Mesendoderm (in vitro differentiated cells): ENCODE data around the gene RGS6.
A peak's percentile ranks its signal among the peaks of the same experiment; 100 is the strongest.

ENCODE experiments used
- DNase-seq: peaks from one replicate; pipeline ENCODE4 v3.0.0; 2013
- H2AK5ac ChIP-seq: 2 replicates; pipeline ENCODE4 v1.6.1; 2013; ENCODE audit warnings: low read length, inconsistent platforms
- H2BK120ac ChIP-seq: 2 replicates; pipeline ENCODE4 v1.6.1; 2013; ENCODE audit warnings: low read depth, mild to moderate bottlenecking, low read length, moderate library complexity, mixed read lengths
- H2BK15ac ChIP-seq: replicated peaks from 2 replicates; pipeline ENCODE4 v1.6.1; 2013; ENCODE audit warnings: low read depth, mild to moderate bottlenecking, moderate library complexity
- H2BK5ac ChIP-seq: 2 replicates; pipeline ENCODE4 v1.6.1; 2013; ENCODE audit warnings: low read length, inconsistent platforms
- H3K18ac ChIP-seq: 2 replicates; pipeline ENCODE4 v1.6.1; 2013; ENCODE audit warnings: mild to moderate bottlenecking, low read length, mixed read lengths
- H3K23ac ChIP-seq: one replicate; pipeline ENCODE4 v1.6.1; 2013; ENCODE audit warnings: low read length
- H3K27ac ChIP-seq: 2 replicates; pipeline ENCODE4 v1.5.1; 2013; ENCODE audit warnings: low read depth, mild to moderate bottlenecking, inconsistent platforms, low read length, moderate library complexity
- H3K27me3 ChIP-seq: 2 replicates; pipeline ENCODE4 v1.6.1; 2013; ENCODE audit warnings: low read length, control low read depth, mild to moderate bottlenecking, inconsistent platforms; ENCODE audit not compliant: insufficient read depth, poor library complexity
- H3K36me3 ChIP-seq: 2 replicates; pipeline ENCODE4 v1.6.1; 2013; ENCODE audit warnings: low read length, inconsistent platforms; ENCODE audit not compliant: control insufficient read depth, insufficient read depth
- H3K4ac ChIP-seq: one replicate; pipeline ENCODE4 v1.6.1; 2013; ENCODE audit warnings: low read depth, mild to moderate bottlenecking, low read length, moderate library complexity
- H3K4me1 ChIP-seq: 2 replicates; pipeline ENCODE4 v1.6.1; 2013; ENCODE audit warnings: low read depth, low read length, inconsistent platforms; ENCODE audit not compliant: control insufficient read depth
- H3K4me2 ChIP-seq: 2 replicates; pipeline ENCODE4 v1.6.1; 2013; ENCODE audit warnings: low read length
- H3K4me3 ChIP-seq: 2 replicates; pipeline ENCODE4 v1.5.1; 2013; ENCODE audit warnings: mild to moderate bottlenecking, low read length
- H3K56ac ChIP-seq: one replicate; pipeline ENCODE4 v1.6.1; 2013; ENCODE audit warnings: low read length
- H3K79me1 ChIP-seq: 2 replicates; pipeline ENCODE4 v1.6.1; 2013; ENCODE audit warnings: low read length, inconsistent platforms
- H3K79me2 ChIP-seq: 2 replicates; pipeline ENCODE4 v1.6.1; 2013; ENCODE audit warnings: mild to moderate bottlenecking, low read length; ENCODE audit not compliant: control insufficient read depth, insufficient read depth
- H3K9ac ChIP-seq: 2 replicates; pipeline ENCODE4 v1.6.1; 2013; ENCODE audit warnings: low read length, inconsistent platforms
- H4K5ac ChIP-seq: one replicate; pipeline ENCODE4 v1.6.1; 2013; ENCODE audit warnings: low read length
- H4K8ac ChIP-seq: one replicate; pipeline ENCODE4 v1.6.1; 2013; ENCODE audit warnings: low read depth, mild to moderate bottlenecking, control low read depth, low read length, moderate library complexity
- WGBS: extraction: QIAGEN DNeasy Blood & Tissue Kit; methylation state at CpG from one replicate; pipeline ENCODE4 v1.1.7; 2013; ENCODE audit warnings: low lambda C conversion rate, missing lambda C conversion rate; ENCODE audit not compliant: insufficient coverage; ENCODE audit errors: extremely low coverage; 5-methylcytosine and 5-hydroxymethylcytosine counted together

Gene RGS6

GRCh38 chr14:72554994-72555608 lies 622.9 kb downstream of the RGS6 start:
- Histone ChIP-seq H3K9ac (no peak overlapping the region), H3K27ac (no peak overlapping the region), H2BK15ac (no peak overlapping the region), H3K79me1 (no peaks in the 10 kb centered on the region), H4K5ac (no peak overlapping the region), H2AK5ac (no peak overlapping the region), H3K4me2 (no peak overlapping the region), H2BK5ac (no peak overlapping the region), H3K18ac (no peak overlapping the region), H2BK120ac (no peak overlapping the region), H4K8ac (no peak overlapping the region), H3K4ac (no peak overlapping the region), H3K36me3 (no peaks in the 10 kb centered on the region), H3K27me3 (no peaks in the 10 kb centered on the region), H3K79me2 (no peaks in the 10 kb centered on the region), H3K4me3 (no peak overlapping the region), H3K4me1 (peaks cover 23% of the 10 kb centered on the region), H3K23ac (no peak overlapping the region), H3K56ac (no peak overlapping the region)
- WGBS, result no CpG with 5 or more reads among the region's 5 CpGs
- no peak for DNase-seq

- Histone ChIP-seq H3K4me2 (no peak overlapping the region), H3K36me3 (no peaks in the 10 kb centered on the region), H4K5ac (no peak overlapping the region), H3K9ac (no peak overlapping the region), H2BK15ac (no peak overlapping the region), H3K4me3 (no peak overlapping the region), H3K27me3 (no peaks in the 10 kb centered on the region), H2BK5ac (no peak overlapping the region), H2AK5ac (no peak overlapping the region), H3K79me1 (no peaks in the 10 kb centered on the region), H3K27ac (no peak overlapping the region), H3K23ac (no peak overlapping the region), H2BK120ac (no peak overlapping the region), H3K4me1 (peaks cover 27% of the 10 kb centered on the region), H3K18ac (no peak overlapping the region), H3K79me2 (no peaks in the 10 kb centered on the region), H3K4ac (no peak overlapping the region), H4K8ac (no peak overlapping the region), H3K56ac (no peak overlapping the region)
- no CpG with 5 or more reads among the region's 7 CpGs for WGBS
- no peak for DNase-seq
Observed at GRCh38 chr14:72555609-72556000, 623.4 kb downstream of the RGS6 start.

- Histone ChIP-seq H3K56ac (no peak overlapping the region), H2BK5ac (no peak overlapping the region), H2BK120ac (no peak overlapping the region), H3K4ac (no peak overlapping the region), H3K23ac (no peak overlapping the region), H2BK15ac (no peak overlapping the region), H3K79me2 (no peaks in the 10 kb centered on the region), H3K27me3 (no peaks in the 10 kb centered on the region), H3K27ac (no peak overlapping the region), H3K4me2 (no peak overlapping the region), H3K79me1 (no peaks in the 10 kb centered on the region), H3K36me3 (no peaks in the 10 kb centered on the region), H4K8ac (no peak overlapping the region), H3K4me1 (peaks cover 24% of the 10 kb centered on the region), H3K18ac (no peak overlapping the region), H2AK5ac (no peak overlapping the region), H4K5ac (no peak overlapping the region), H3K4me3 (no peak overlapping the region), H3K9ac (no peak overlapping the region)
- no peak for DNase-seq
- no CpG with 5 or more reads among the region's 6 CpGs for WGBS
Observed at GRCh38 chr14:72557671-72558070, 625.4 kb downstream of the RGS6 start.

GRCh38 chr14:72558721-72559120 lies 626.5 kb downstream of the RGS6 start:
- no peak overlapping the region for H3K18ac ChIP-seq
- H3K79me2 ChIP-seq, result no peaks in the 10 kb centered on the region
- H2BK120ac ChIP-seq, result no peak overlapping the region
- H3K4ac ChIP-seq, result no peak overlapping the region
- H4K5ac ChIP-seq, result no peak overlapping the region
- no peaks in the 10 kb centered on the region for H3K27me3 ChIP-seq
- no peak overlapping the region for H3K27ac ChIP-seq
- no CpG with 5 or more reads among the region's 5 CpGs for WGBS
- peak; percentile 8 for DNase-seq
- no peak overlapping the region for H4K8ac ChIP-seq
- H3K4me1 ChIP-seq, result peaks cover 23% of the 10 kb centered on the region
- no peak overlapping the region for H2AK5ac ChIP-seq
- peak overlapping the region; percentile 29 for H3K56ac ChIP-seq
- no peak overlapping the region for H3K23ac ChIP-seq
- no peaks in the 10 kb centered on the region for H3K36me3 ChIP-seq
- no peak overlapping the region for H3K4me2 ChIP-seq
- no peaks in the 10 kb centered on the region for H3K79me1 ChIP-seq
- no peak overlapping the region for H3K4me3 ChIP-seq
- H2BK15ac ChIP-seq, result no peak overlapping the region
- H3K9ac ChIP-seq, result no peak overlapping the region
- H2BK5ac ChIP-seq, result no peak overlapping the region

- Histone ChIP-seq H2BK5ac (no peak overlapping the region), H3K27me3 (no peaks in the 10 kb centered on the region), H3K4me1 (peaks cover 18% of the 10 kb centered on the region), H3K4me2 (no peak overlapping the region), H3K4me3 (no peak overlapping the region), H3K4ac (no peak overlapping the region), H4K8ac (no peak overlapping the region), H2AK5ac (no peak overlapping the region), H3K79me2 (no peaks in the 10 kb centered on the region), H2BK120ac (no peak overlapping the region), H3K56ac (peak overlapping the region; percentile 46), H3K23ac (no peak overlapping the region), H2BK15ac (no peak overlapping the region), H3K36me3 (no peaks in the 10 kb centered on the region), H3K18ac (no peak overlapping the region), H3K79me1 (no peaks in the 10 kb centered on the region), H3K9ac (no peak overlapping the region), H4K5ac (no peak overlapping the region), H3K27ac (no peak overlapping the region)
- peak; percentile 30 for DNase-seq
- WGBS, result no CpG with 5 or more reads among the region's 11 CpGs
Observed at GRCh38 chr14:72559202-72559601, 627.0 kb downstream of the RGS6 start.

- H4K5ac ChIP-seq, result no peak overlapping the region
- H2BK5ac ChIP-seq, result peak overlapping the region; percentile 72
- H3K23ac ChIP-seq, result no peak overlapping the region
- no peak overlapping the region for H2BK120ac ChIP-seq
- H3K27me3 ChIP-seq, result no peaks in the 10 kb centered on the region
- peak overlapping the region; percentile 14 for H2AK5ac ChIP-seq
- peak overlapping the region; percentile 15 for H3K9ac ChIP-seq
- no peaks in the 10 kb centered on the region for H3K36me3 ChIP-seq
- H3K4ac ChIP-seq, result no peak overlapping the region
- no peak overlapping the region for H3K4me2 ChIP-seq
- peak overlapping the region; percentile 73 for H3K56ac ChIP-seq
- peak overlapping the region; percentile 43 for H3K18ac ChIP-seq
- H3K27ac ChIP-seq, result no peak overlapping the region
- WGBS, result no CpG with 5 or more reads among the region's 6 CpGs
- no peaks in the 10 kb centered on the region for H3K79me2 ChIP-seq
- no peak overlapping the region for H3K4me3 ChIP-seq
- no peak overlapping the region for H2BK15ac ChIP-seq
- H4K8ac ChIP-seq, result no peak overlapping the region
- DNase-seq, result peak; percentile 79
- peaks cover 18% of the 10 kb centered on the region for H3K4me1 ChIP-seq
- H3K79me1 ChIP-seq, result no peaks in the 10 kb centered on the region
Observed at GRCh38 chr14:72559669-72560255, 627.5 kb downstream of the RGS6 start.
